Neutrophil (primary cell): Measurements from ENCODE around the gene COG2.

ENCODE experiments used
- H3K27ac ChIP-seq: fragments of 200-600 bp; sonication (generic); 2 replicates; pipeline ENCODE4 v1.5.1; 2016; ENCODE audit warnings: mild to moderate bottlenecking, moderate library complexity
- H3K27me3 ChIP-seq: fragments of 200-600 bp; sonication (generic); 2 replicates; pipeline ENCODE4 v1.6.0; 2016; ENCODE audit warnings: mild to moderate bottlenecking
- H3K36me3 ChIP-seq: fragments of 200-600 bp; sonication (generic); 2 replicates; pipeline ENCODE4 v1.5.1; 2017
- H3K4me1 ChIP-seq, 2 experiments: fragments of 200-600 bp in 1 of 2; sonication (generic) in 1 of 2; 1 replicate in 1 of 2; 2 replicates in 1 of 2; pipeline versions ENCODE4 v1.5.1 to v1.6.1; 2013 to 2016; ENCODE audit warnings: low read depth in 1 of 2, low read length in 1 of 2, mild to moderate bottlenecking in 1 of 2, moderate library complexity in 1 of 2; ENCODE audit not compliant: control insufficient read depth in 1 of 2, insufficient read depth in 1 of 2
- H3K4me3 ChIP-seq, 2 experiments: fragments of 200-600 bp in 1 of 2; sonication (generic) in 1 of 2; 1 replicate in 1 of 2; 2 replicates in 1 of 2; pipeline ENCODE4 v1.5.1; 2013 to 2016; ENCODE audit warnings: low read depth in 1 of 2, low read length in 1 of 2, mild to moderate bottlenecking in 1 of 2, moderate library complexity in 1 of 2
- H3K9me3 ChIP-seq: fragments of 200-600 bp; sonication (generic); 2 replicates; pipeline ENCODE4 v1.5.1; 2016
- CTCF ChIP-seq: fragments of 200-600 bp; sonication (generic); IDR thresholded peaks from 2 replicates; pipeline ENCODE4 v1.5.1; 2016; ENCODE audit warnings: antibody characterized with exemption

COG2 gene

DNA sequence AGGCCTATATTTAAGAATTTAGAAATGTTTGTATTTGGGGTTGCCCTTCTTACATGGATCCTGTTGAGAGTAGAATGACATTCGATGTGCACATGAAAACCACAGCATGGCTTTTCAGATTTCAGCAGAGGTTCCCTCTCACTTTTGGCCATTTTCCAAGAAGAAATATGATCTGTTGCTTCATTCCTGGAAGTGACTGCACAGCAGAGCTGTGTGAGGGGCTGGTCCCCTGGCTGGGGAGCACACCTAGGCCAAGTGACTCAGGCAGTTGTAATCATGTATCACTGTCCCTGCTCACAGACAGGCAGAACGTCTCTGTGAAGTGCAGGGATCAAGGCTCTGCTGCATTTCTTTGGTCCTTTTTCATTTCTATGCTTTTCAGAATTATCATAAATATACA lies 39.3 kb downstream of the COG2 start:
- Histone ChIP-seq H3K4me1 (no peaks in the 10 kb centered on the region), H3K27ac (no peak overlapping the region), H3K36me3 (peaks cover 81% of the 10 kb centered on the region), H3K4me3 (no peak overlapping the region), H3K9me3 (no peaks in the 10 kb centered on the region), H3K27me3 (no peaks in the 10 kb centered on the region)
- TF ChIP-seq CTCF: no peak

DNA sequence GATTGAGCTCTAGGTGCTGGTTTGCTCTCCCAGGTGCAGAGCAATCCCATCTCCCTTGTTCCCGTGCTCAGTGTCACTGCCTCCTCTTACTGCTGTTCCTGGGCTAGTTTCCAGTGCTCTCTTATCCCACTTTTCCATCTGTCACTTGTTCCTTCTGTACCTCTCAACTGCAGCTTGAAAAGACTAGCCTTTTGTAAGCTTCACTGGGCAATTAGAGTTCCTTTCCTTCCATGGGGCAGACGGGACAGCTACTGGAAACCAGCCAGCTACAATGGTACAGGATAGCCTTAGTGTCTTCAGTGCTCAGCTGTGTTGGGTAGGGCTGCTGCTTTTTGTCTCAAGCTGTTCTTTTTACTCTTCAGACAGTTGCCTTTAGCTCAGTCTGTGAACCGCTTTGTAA lies 40.0 kb downstream of the COG2 start:
- Histone ChIP-seq H3K4me1 (no peaks in the 10 kb centered on the region), H3K27me3 (no peaks in the 10 kb centered on the region), H3K36me3 (peaks cover 85% of the 10 kb centered on the region), H3K9me3 (no peaks in the 10 kb centered on the region), H3K27ac (no peak overlapping the region), H3K4me3 (no peak overlapping the region)
- no peak for TF ChIP-seq CTCF

DNA sequence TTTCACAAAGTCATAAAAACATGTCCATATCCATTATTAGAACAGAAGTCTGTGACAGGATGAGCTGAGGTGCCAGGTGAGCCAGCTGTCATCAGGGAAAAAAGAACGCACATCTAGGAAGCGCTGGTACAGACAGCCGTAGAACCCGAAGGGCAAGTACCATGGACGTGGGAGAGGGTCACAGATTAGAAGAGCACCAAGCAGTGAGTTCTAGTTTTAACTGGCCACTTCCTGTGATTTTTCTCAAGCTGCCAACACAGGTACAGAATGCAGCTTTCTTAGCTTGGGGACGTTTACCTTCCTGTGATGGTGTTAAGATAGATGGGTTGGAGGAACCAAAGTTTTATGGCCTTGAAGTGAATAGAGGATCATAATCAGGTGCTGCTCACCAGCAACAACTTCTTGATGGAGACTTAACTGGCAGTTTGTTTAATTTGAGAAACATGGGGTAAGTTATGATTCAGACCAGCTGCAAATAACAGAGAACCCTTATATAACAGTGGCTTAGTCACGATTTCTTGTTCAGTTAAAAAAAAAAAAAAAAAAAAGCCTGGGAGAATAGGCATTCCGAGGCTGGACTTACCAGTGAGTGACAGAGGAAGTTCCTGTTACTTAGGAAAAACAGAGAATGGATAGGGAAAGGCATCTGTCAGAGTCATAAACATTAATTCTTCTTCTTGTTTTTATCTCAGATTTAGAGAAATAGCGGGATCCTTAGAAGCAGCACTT lies 40.8 kb downstream of the COG2 start:
- Histone ChIP-seq H3K27ac (no peak overlapping the region), H3K4me3 (no peak overlapping the region), H3K36me3 (peaks cover 86% of the 10 kb centered on the region), H3K27me3 (no peaks in the 10 kb centered on the region), H3K9me3 (no peaks in the 10 kb centered on the region), H3K4me1 (no peaks in the 10 kb centered on the region)
- TF ChIP-seq CTCF: no peak

DNA sequence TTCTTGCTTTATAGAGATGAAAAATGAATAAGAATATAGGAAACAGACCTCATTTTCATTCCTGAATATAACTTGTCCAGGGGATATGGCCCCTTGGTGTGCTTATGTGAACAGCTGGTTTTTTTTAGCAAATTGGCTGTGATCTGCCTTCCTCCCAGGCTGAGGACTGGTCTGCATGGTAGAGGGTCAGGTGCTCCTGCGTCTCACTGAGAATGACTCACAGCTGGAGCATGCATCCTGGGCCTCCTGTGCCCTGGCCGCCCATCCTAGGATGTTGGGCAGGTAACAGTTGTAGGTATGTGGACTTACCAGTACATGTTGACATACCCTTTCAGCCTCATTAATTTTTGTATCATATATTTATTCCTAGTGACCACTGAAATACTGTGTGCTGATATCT lies 41.9 kb downstream of the COG2 start:
- Histone ChIP-seq H3K4me1 (no peaks in the 10 kb centered on the region), H3K4me3 (no peak overlapping the region), H3K36me3 (peaks cover 89% of the 10 kb centered on the region), H3K27me3 (no peaks in the 10 kb centered on the region), H3K27ac (no peak overlapping the region), H3K9me3 (no peaks in the 10 kb centered on the region)
- no peak for TF ChIP-seq CTCF

GRCh38 chr1:230684998-230685397 lies 42.7 kb downstream of the COG2 start:
- TF ChIP-seq CTCF: no peak
- no peak overlapping the region for H3K27ac ChIP-seq
- H3K4me1 ChIP-seq: no peaks in the 10 kb centered on the region
- no peaks in the 10 kb centered on the region for H3K27me3 ChIP-seq
- peaks cover 89% of the 10 kb centered on the region for H3K36me3 ChIP-seq
- H3K9me3 ChIP-seq: no peaks in the 10 kb centered on the region
- no peak overlapping the region for H3K4me3 ChIP-seq
